Urothelium cell line (cell line): ENCODE data around the gene ALDOB.
A peak's percentile ranks its signal among the peaks of the same experiment; 100 is the strongest.

Experiments
- DNase-seq: peaks from one replicate; pipeline ENCODE4 v3.0.0; 2011; ENCODE audit warnings: low spot score, mixed read lengths
- FAIRE-seq: peaks from 2 replicates; lab custom pipeline; 2011; peaks lifted over from hg19 to GRCh38; lab: Jason Lieb, UNC

Gene ALDOB

DNA sequence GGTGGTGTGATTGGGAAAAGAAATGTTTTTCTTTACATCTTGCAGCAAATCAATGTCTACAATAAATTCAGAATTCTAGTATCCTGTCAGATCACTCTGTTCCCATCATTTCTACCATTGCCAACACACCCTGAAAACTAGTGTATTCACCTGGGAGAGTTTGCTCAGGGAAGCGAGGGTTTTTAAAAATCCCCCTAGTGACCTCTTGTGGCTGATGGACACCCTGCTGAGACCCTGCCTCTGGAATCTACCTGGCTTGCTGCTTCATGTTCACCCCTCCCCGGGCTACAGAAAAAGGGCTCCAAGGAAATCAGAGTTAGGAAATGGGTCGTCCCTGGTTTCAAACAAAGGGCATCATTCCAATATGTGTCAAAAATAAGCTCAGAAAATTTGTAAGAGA lies 21.4 kb upstream of the ALDOB start:
- no peak for DNase-seq
- FAIRE-seq, result no peak

DNA sequence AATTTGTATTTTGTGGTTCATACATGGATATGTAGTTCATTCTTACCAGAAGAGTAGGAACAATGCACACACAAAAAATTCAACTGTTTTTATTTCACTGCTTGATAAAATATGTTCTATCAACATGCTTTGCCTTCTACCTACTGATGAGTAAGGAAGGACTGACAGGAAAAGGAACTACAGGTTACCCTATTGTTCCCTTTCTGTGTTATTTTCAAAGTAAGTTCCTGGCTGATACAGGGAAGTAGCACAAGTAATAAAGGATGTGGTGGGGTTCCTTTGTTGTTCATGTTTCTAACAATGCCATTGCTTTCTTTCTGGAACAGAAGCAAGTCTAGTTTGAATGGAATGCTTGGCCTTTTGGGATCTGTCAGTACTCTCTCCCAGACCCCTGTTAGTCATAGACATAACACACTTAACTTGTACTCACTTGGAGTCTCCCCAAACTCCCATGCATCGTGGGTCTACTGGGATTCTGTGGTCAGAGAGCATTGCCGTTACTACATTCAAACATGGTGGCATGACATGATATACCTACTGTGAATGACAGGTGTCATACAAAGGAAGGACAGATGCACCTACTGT lies 20.2 kb upstream of the ALDOB start:
- FAIRE-seq (no peak), DNase-seq (no peak)

GRCh38 chr9:101453776-101454570 lies 18.4 kb upstream of the ALDOB start:
- DNase-seq, result no peak

DNA sequence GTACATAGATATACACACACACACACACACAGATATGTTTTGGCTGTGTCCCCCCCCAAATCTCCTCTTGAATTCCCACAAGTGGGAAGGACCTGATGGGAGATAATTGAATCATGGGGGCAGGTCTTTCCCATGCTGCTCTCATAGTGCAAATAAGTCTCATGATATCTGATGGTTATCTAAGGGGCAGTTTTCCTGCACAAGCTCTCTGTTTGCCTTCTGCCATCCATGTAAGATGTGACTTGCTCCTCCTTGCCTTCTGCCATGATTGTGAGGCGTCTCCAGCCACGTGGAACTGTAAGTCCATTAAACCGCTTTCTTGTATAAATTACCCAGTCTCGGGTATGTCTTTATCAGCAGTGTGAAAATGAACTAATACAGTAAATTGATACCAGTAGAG lies 15.9 kb upstream of the ALDOB start:
- DNase-seq, result no peak
- FAIRE-seq, result no peak

More at GRCh38 chr9:101453776-101454570, 18.4 kb upstream of the ALDOB start:
- no peak for FAIRE-seq

GRCh38 chr9:101450931-101451330 lies 15.4 kb upstream of the ALDOB start:
- FAIRE-seq, result no peak

GRCh38 chr9:101449071-101449721 lies 13.6 kb upstream of the ALDOB start:
- FAIRE-seq (peak; percentile 35), DNase-seq (peak; percentile 90)

More at GRCh38 chr9:101450931-101451330, 15.4 kb upstream of the ALDOB start:
- DNase-seq, result no peak

DNA sequence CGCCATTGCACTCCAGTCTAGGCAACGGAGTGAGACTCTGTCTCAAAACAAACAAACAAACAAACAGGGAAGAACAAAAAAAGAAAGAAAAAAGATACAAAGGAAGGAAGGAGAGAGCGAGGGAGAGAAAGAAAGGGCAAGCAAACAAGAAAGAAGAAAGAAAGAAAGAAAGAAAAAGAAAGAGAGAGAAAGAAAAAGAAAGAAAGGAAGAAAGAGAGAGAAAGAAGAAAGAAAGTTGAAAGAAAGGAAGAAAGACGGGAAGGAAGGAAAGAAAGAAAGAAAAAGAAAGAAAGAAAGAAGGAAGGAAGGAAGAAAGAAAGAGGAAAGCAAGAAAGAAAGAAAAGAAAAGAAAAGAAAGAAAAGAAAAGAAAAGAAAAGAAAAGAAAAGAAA lies 13.1 kb upstream of the ALDOB start:
- no peak for DNase-seq
- FAIRE-seq, result no peak

- no peak for DNase-seq
- no peak for FAIRE-seq
Measured at GRCh38 chr9:101446732-101447131, 11.2 kb upstream of the ALDOB start.

DNA sequence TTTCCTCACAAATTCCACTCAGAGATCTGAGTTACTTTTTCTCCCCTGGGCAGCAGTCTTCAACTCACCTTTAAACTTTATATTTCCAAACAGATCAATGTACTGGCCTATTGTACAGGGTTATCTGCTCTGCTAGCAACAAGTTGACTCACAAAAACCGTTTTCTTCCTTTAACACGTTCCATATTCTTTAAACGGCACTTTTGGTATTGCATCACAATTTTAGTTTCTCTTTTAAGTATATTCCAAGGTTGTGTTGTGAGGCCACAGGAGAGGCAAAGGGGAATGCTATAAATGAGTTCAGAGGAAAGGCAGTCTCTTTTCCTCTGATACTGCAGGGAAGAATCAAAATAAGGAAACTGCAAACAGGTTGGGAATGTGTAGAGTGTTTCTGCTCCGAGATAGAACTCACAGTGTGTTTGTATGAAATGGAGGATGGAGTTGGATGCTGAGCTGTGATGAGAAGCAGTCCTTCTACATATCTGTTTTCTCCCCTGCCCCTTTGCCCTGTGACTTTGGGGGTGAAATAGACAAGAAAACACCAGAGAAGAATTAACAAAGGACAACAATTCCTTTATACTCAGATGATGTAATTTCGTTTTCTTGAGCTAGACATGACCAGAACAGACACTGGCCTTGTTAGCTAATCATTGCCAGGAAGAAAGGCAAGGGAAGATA lies 9.9 kb upstream of the ALDOB start:
- FAIRE-seq (no peak), DNase-seq (no peak)

GRCh38 chr9:101443364-101443771 lies 7.8 kb upstream of the ALDOB start:
- FAIRE-seq, result peak; percentile 37
- no peak for DNase-seq

GRCh38 chr9:101442736-101443135 lies 7.2 kb upstream of the ALDOB start:
- no peak for DNase-seq
- FAIRE-seq, result no peak

DNA sequence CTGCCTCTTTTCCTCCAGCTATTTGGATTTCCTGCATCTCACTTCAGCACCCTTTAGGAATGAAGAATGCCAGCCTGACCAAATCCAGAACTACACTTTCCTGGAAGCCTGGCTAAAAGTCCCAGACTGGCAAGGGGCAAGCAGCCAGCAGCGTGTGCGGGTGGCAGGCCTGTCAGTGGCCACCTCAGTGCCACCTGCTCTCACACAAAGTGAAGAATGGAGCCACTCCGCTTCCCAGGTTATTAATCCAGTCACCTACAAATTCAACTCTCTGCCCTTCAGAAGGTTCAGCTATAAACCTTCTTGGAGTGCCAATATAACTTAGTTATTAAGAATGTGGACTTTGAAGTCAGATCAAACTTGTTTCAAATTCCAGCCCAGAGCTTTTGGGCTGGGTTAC lies 6.7 kb upstream of the ALDOB start:
- no peak for FAIRE-seq
- no peak for DNase-seq

GRCh38 chr9:101440714-101441230 lies 5.2 kb upstream of the ALDOB start:
- DNase-seq, result no peak
- FAIRE-seq, result no peak

GRCh38 chr9:101438523-101438922 lies 2.9 kb upstream of the ALDOB start:
- DNase-seq (no peak), FAIRE-seq (no peak)

DNA sequence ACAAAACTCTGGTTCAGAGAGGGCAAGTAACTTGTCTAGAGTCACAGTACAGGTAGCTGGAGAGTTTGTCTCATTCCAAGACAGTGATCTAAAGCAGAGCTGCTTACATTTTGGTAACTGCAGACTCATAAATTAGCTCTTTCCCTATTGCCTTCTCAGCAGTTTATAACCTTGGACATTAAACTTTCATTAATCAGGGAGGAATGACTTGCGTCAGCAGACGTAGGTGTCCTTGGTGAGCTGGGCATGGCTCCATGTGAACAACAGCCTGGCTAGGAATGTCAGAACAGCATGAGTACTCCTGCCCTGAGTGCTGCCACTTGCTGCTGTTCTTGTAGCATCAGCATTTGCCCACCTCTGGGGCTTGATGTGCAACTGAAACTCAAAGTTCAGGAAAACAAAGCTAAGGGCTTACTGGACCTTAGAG lies 2.2 kb upstream of the ALDOB start:
- FAIRE-seq (no peak), DNase-seq (no peak)

DNA sequence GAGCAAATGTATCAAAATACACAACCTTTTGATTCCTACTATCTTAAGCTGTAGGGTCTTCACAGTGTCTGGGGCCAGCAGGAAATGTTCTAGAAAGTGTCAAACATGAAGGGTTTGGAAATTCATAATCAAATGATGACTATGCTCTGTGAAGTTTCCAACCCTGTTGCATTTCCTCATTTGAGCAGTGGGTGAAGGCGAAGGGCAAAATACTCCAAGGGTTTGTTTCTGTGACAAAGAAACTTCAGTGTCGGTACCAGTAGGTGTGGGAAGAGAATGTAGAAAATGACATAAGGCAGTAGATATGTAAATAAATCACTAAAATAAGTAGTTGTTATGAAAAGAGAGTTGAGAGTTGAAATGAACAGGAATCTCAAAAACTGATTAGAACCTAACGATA lies 576 bp downstream of the ALDOB start:
- no peak for DNase-seq
- no peak for FAIRE-seq

- no peak for FAIRE-seq
- DNase-seq, result no peak
Measured at GRCh38 chr9:101433229-101433628, 2.3 kb downstream of the ALDOB start.

DNA sequence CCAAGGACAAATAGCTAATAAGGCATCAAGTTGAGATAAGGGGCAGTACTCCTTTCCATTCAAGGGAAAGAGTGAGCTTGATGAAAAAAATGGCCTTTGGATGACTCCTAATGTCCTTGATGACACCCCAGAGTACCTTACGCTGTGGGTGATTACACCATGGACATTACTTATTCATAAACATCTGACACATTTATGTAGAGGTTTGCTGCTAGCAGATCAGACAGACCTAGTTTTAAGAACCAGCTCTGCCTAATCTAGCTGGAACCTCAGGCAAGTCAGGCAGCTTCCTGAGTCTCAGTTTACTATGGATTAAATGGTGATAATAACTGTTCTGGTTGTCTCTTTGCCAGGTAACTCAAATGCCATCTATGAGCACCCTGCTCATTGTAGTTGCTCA lies 2.8 kb downstream of the ALDOB start:
- DNase-seq (no peak), FAIRE-seq (no peak)

GRCh38 chr9:101432171-101432570 lies 3.4 kb downstream of the ALDOB start:
- DNase-seq (no peak), FAIRE-seq (no peak)

DNA sequence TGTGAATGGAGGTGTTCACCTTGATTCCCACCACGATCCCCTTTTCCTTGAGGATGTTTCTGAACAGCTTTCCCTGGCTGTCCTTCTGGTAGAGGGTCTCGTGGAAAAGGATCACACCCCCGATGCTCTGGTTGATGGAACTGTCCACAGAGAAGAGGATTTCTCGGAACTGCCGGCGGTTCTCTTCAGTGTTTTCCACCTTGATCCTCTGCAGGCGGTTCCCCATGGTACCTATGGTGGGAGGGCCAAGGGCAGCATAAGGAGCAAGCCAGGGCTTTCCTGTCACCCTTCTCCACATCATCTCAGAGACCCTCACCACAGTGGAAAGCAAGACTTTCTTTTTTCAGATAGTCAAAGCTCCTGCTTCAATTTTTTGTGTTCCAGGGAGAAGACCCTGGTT lies 5.8 kb downstream of the ALDOB start:
- DNase-seq (no peak), FAIRE-seq (no peak)

GRCh38 chr9:101428909-101429308 lies 6.7 kb downstream of the ALDOB start:
- no peak for DNase-seq
- FAIRE-seq, result no peak
